HepG2 (cell line): ENCODE results near the gene E2F1. TPM values are rescaled to one million over a fixed set of nuclear protein-coding genes. Genes with fewer than 3 reads are reported as not detected.

Source experiments
- CBX1 ChIP-seq: IDR thresholded peaks from one replicate; pipeline ENCODE4 v1.6.1; 2016; ENCODE audit warnings: antibody characterized with exemption, low read depth
- CCAR2 ChIP-seq: fragments of 200-400 bp; formaldehyde crosslinking; optimal IDR thresholded peaks from 2 replicates; pipeline ENCODE3; 2018; ENCODE audit warnings: low read depth, mild to moderate bottlenecking, low read length, moderate library complexity
- CHCHD3 ChIP-seq: sonication (generic); formaldehyde crosslinking; IDR thresholded peaks from 2 replicates; pipeline ENCODE4 v1.8.0; 2022; ENCODE audit warnings: mild to moderate bottlenecking, missing genetic modification reagents, moderate library complexity
- CHD2 ChIP-seq: IDR thresholded peaks from 2 replicates; pipeline ENCODE4 v1.6.1; 2011; ENCODE audit warnings: low read depth, low read length, improper control_type of control experiment
- HES4 ChIP-seq: sonication (generic); formaldehyde crosslinking; IDR thresholded peaks from 2 replicates; pipeline ENCODE4 v1.9.0; 2021; ENCODE audit warnings: mild to moderate bottlenecking, missing genetic modification reagents, borderline replicate concordance
- HOXA5 ChIP-seq: sonication (generic); formaldehyde crosslinking; IDR thresholded peaks from 2 replicates; pipeline ENCODE4 v1.4.0; 2020; ENCODE audit warnings: missing genetic modification reagents
- KDM3A ChIP-seq: IDR thresholded peaks from 2 replicates; pipeline ENCODE4 v1.6.1; 2018; ENCODE audit warnings: low read depth, missing compliant biosample characterization
- MAFK ChIP-seq, 2 experiments: IDR thresholded peaks in 1 of 2; conservative IDR thresholded peaks in 1 of 2; 2 replicates each; pipeline ENCODE4 v1.6.1; 2011; ENCODE audit warnings: improper control_type of control experiment in 2 of 2, low read length in 2 of 2
- MAX ChIP-seq: IDR thresholded peaks from 2 replicates; pipeline ENCODE4 v1.6.1; 2012; ENCODE audit warnings: inconsistent platforms
- MAZ ChIP-seq, 2 experiments: sonication (generic) in 1 of 2; formaldehyde crosslinking in 1 of 2; IDR thresholded peaks; 2 replicates each; pipeline versions ENCODE4 v1.5.0 to v1.6.1; 2012 to 2020; ENCODE audit warnings: low read depth in 2 of 2, mild to moderate bottlenecking in 2 of 2, borderline replicate concordance in 1 of 2, improper control_type of control experiment in 1 of 2, low read length in 1 of 2, missing genetic modification reagents in 1 of 2, moderate library complexity in 1 of 2
- MLXIP ChIP-seq: sonication (generic); formaldehyde crosslinking; IDR thresholded peaks from 2 replicates; pipeline ENCODE4 v1.9.0; 2021; ENCODE audit warnings: missing genetic modification reagents, borderline replicate concordance
- NFIB ChIP-seq: sonication (generic); formaldehyde crosslinking; IDR thresholded peaks from 2 replicates; pipeline ENCODE4 v1.9.0; 2021; ENCODE audit warnings: missing genetic modification reagents, mild to moderate bottlenecking, borderline replicate concordance
- PAF1 ChIP-seq: IDR thresholded peaks from 2 replicates; pipeline ENCODE4 v1.6.1; 2016; ENCODE audit warnings: missing genetic modification reagents, missing compliant biosample characterization
- RFXANK ChIP-seq: IDR thresholded peaks from 2 replicates; pipeline ENCODE4 v1.6.1; 2016
- SIN3B ChIP-seq: fragments of 150-350 bp; IDR thresholded peaks from 2 replicates; pipeline ENCODE4 v1.6.1; 2014; ENCODE audit warnings: low read length
- SNAPC2 ChIP-seq: sonication (generic); formaldehyde crosslinking; IDR thresholded peaks from 2 replicates; pipeline ENCODE4 v1.8.1; 2022; ENCODE audit warnings: mild to moderate bottlenecking, missing genetic modification reagents
- SP2 ChIP-seq: sonication (generic); formaldehyde crosslinking; IDR thresholded peaks from 2 replicates; pipeline ENCODE4 v1.5.1; 2020; ENCODE audit warnings: mild to moderate bottlenecking, missing genetic modification reagents
- SRF ChIP-seq: IDR thresholded peaks from 2 replicates; pipeline ENCODE4 v1.6.1; 2011; ENCODE audit warnings: mild to moderate bottlenecking, low read depth, low read length, moderate library complexity
- SSRP1 ChIP-seq: IDR thresholded peaks from 2 replicates; pipeline ENCODE4 v1.6.1; 2016; ENCODE audit warnings: control low read depth
- TIGD3 ChIP-seq: sonication (generic); formaldehyde crosslinking; IDR thresholded peaks from 2 replicates; pipeline ENCODE4 v1.5.1; 2020; ENCODE audit warnings: mild to moderate bottlenecking, missing genetic modification reagents, borderline replicate concordance
- ZFAT ChIP-seq: sonication (generic); formaldehyde crosslinking; conservative IDR thresholded peaks from 2 replicates; pipeline ENCODE4 v1.8.1; 2023; ENCODE audit warnings: missing genetic modification reagents, inconsistent platforms
- ZNF124 ChIP-seq: sonication (generic); formaldehyde crosslinking; IDR thresholded peaks from 2 replicates; pipeline ENCODE4 v1.4.0; 2020; ENCODE audit warnings: missing genetic modification reagents
- ZNF263 ChIP-seq: sonication (generic); formaldehyde crosslinking; IDR thresholded peaks from 2 replicates; pipeline ENCODE4 v1.4.0; 2020; ENCODE audit warnings: missing genetic modification reagents
- ZNF432 ChIP-seq: sonication (generic); formaldehyde crosslinking; IDR thresholded peaks from 2 replicates; pipeline ENCODE4 v1.5.0; 2020; ENCODE audit warnings: missing genetic modification reagents, mild to moderate bottlenecking, borderline replicate concordance
- ZNF496 ChIP-seq: sonication (generic); formaldehyde crosslinking; IDR thresholded peaks from 2 replicates; pipeline ENCODE4 v1.8.1; 2023; ENCODE audit warnings: mild to moderate bottlenecking, moderate library complexity, missing genetic modification reagents; ENCODE audit not compliant: insufficient replicate concordance
- ZNF652 ChIP-seq: IDR thresholded peaks from 2 replicates; pipeline ENCODE4 v1.6.1; 2016; ENCODE audit warnings: low read depth, borderline replicate concordance
- polyA plus RNA-seq, 8 experiments: library from polyadenylated mRNA; depleted of rRNA in 3 of 8; stranded (reverse) in 7 of 8; unstranded in 1 of 8; fragments of >200 nt; fragmentation: Illumina TruSeq in 4 of 8; extraction: Trizol in 4 of 8; gene quantifications; 2 replicates each; pipeline versions ENCODE4 v1.2.1 to v1.2.3, GENCODE V29; 2011 to 2016; ENCODE audit warnings: low read depth in 4 of 8, missing spikeins in 1 of 8, mixed read lengths in 1 of 8; ENCODE audit not compliant: insufficient read depth in 1 of 8
- total RNA-seq, 5 experiments: library from RNA; depleted of rRNA; stranded (reverse); fragments of >200 nt; fragmentation: Illumina TruSeq; extraction: Trizol; gene quantifications; 2 replicates each; pipeline ENCODE4 v1.2.3, GENCODE V29; 2016; ENCODE audit warnings: low read depth in 1 of 5

E2F1 gene
- total and polyA plus RNA-seq, 2 of the 13 experiments (the other 11 are each of a cell fraction or from before 2014, with no cell fraction given), result 25.5 to 39.4 TPM

- no peak; the same call in 1 of the 2 replicates for TF ChIP-seq TIGD3 (CRISPR knock-in tag)
- TF ChIP-seq HOXA5 (CRISPR knock-in tag), result peak; percentile 84; the same call in 1 of the 2 replicates
- peak; percentile 68; the same call in 1 of the 2 replicates for TF ChIP-seq CHCHD3 (CRISPR knock-in tag)
- TF ChIP-seq CHD2, result no peak
- no peak for TF ChIP-seq SIN3B
- no peak for TF ChIP-seq ZNF496 (CRISPR knock-in tag)
- TF ChIP-seq KDM3A (CRISPR knock-in tag), result peak; percentile 59; the same call in 1 of the 2 replicates
- TF ChIP-seq ZNF263 (CRISPR knock-in tag), result peak; percentile 13; the same call in 1 of the 2 replicates
- TF ChIP-seq MAFK (conservative IDR thresholded peaks at IDR 0.05 in 1 of 2, IDR thresholded peaks at IDR 0.05 in 1 of 2; ENCODE audit: low read length in 2 of 2), result no peak
- peak; percentile 78 for TF ChIP-seq PAF1 (CRISPR knock-in tag)
- peak; percentile 44 for TF ChIP-seq CCAR2
- no peak for TF ChIP-seq ZNF652 (CRISPR knock-in tag)
- peak; percentile 89 for TF ChIP-seq HES4
- peak; percentile 68; the same call in 1 of the 2 replicates for TF ChIP-seq RFXANK (CRISPR knock-in tag)
- TF ChIP-seq ZNF124, result 0 out of 2 replicates have a peak, but pooled peaks have one; percentile 28
- TF ChIP-seq NFIB (CRISPR knock-in tag), result no peak
- no peak; the same call in 1 of the 2 replicates for TF ChIP-seq SSRP1 (CRISPR knock-in tag)
- peak; percentile 80 for TF ChIP-seq MAZ (IDR thresholded peaks at IDR 0.05; ENCODE audit: borderline replicate concordance, low read depth, low read length)
- peak; percentile 93 for TF ChIP-seq MAZ (CRISPR knock-in tag; IDR thresholded peaks at IDR 0.05; ENCODE audit: low read depth)
- peak; percentile 89 for TF ChIP-seq CBX1
- TF ChIP-seq SRF, result no peak
- peak; percentile 79; the same call in 1 of the 2 replicates for TF ChIP-seq ZFAT (CRISPR knock-in tag)
- no peak; the same call in 1 of the 2 replicates for TF ChIP-seq MLXIP (CRISPR knock-in tag)
- TF ChIP-seq SNAPC2 (CRISPR knock-in tag), result 0 out of 2 replicates have a peak, but pooled peaks have one; percentile 95
- TF ChIP-seq ZNF432 (CRISPR knock-in tag), result 0 out of 2 replicates have a peak, but pooled peaks have one; percentile 82
- peak; percentile 84 for TF ChIP-seq MAX
- TF ChIP-seq SP2 (CRISPR knock-in tag), result peak; percentile 63; the same call in 1 of the 2 replicates
These were observed 22.8 kb downstream of the E2F1 start (continued) for GRCh38 chr20:33663161-33664084.
